Measurements from ENCODE around the gene LNPEP. TPM values are rescaled to one million over a fixed set of nuclear protein-coding genes. Genes with fewer than 3 reads are reported as not detected.

Gene LNPEP
- polyA plus RNA-seq, 4 donors = 1.1 to 22.2 (median 4.3) TPM

DNA sequence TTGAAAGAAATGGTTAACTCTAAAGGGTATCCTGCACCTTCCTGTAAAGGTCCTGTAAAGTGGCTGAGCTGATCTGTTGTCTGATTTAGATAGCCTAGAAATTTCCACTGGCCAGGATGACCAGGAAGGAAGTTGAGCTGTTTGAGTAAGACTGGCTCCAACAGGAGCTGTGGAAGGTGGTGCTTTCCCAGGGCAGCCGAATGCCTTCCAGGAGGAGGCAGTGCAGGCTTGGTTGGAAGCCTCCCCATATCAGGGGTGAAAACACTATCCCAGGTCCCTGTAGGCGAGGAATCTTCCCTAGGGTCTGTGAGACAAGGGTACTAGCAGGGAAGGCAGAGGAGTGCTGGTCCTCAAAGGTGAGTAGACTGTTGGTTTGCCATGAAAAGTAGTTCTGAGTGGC lies 108.2 kb downstream of the LNPEP start:
- H3K4me1 ChIP-seq (ENCODE audit: control insufficient read depth in 3 of 3, insufficient read depth in 2 of 3, low read depth in 1 of 3, low read length in 2 of 3) = peaks cover 0 to 5% (median 1%) of the 10 kb centered on the region in 3 donors
- no peak overlapping the region for H3K27ac ChIP-seq (ENCODE audit: low read depth in 1 of 3, low read length in 2 of 3)
- FAIRE-seq (no peak), DNase-seq (peak; percentile 48 to 68)
- no peaks in the 10 kb centered on the region for H3K36me3 ChIP-seq (ENCODE audit: control insufficient read depth in 3 of 3, insufficient read depth in 2 of 3, low read depth in 1 of 3, low read length in 3 of 3)
- H3K4me3 ChIP-seq (ENCODE audit: low read depth in 1 of 3, low read length in 3 of 3) = no peak overlapping the region
- WGBS, 3 donors = 47 to 65% (median 49%) methylated on average over 2 of the region's 2 CpGs
- no peaks in the 10 kb centered on the region for H3K9me3 ChIP-seq (ENCODE audit: control insufficient read depth in 2 of 2, insufficient read depth in 1 of 2, low read depth in 1 of 2, low read length in 1 of 2)
- H3K27me3 ChIP-seq (ENCODE audit: control insufficient read depth in 3 of 3, insufficient read depth in 3 of 3, low read length in 3 of 3) = no peaks in the 10 kb centered on the region

DNA sequence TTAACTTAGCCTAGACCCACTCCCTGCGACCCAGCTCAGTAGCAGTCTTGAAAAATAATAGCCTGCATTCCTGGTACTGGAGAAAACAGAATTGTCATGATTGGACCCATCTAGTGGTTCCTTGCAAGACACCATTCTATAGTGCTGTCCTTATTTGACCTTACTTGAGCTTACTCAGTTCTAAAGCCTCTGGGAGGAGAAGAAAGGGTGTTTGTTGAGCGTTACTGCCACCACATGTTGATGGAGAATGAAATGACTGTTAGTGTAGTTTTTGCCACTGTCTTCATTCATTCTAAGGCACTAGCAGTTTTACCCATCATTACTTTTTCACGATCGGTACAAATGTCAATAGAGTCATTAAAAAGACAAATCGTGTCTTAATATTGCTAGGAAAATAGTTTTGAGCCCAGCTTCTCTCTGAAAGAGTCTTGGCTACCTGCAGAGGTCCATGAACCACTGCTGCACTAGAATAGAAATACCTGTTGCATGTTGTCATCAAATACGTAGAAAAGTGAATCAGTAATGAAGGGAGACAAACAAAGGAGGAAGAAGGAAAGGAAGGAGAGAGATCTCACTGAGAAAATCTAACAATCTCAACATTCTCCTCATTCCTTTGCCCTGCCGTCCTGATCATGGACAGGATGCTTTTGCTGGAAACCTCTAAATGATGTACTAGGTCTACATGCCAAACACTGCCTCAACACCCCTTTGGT lies 110.5 kb downstream of the LNPEP start:
- Histone ChIP-seq H3K27ac (ENCODE audit: low read depth in 1 of 3, low read length in 2 of 3) (no peak overlapping the region), H3K27me3 (ENCODE audit: control insufficient read depth in 3 of 3, insufficient read depth in 3 of 3, low read length in 3 of 3) (no peaks in the 10 kb centered on the region), H3K36me3 (ENCODE audit: control insufficient read depth in 3 of 3, insufficient read depth in 2 of 3, low read depth in 1 of 3, low read length in 3 of 3) (no peaks in the 10 kb centered on the region), H3K4me1 (ENCODE audit: control insufficient read depth in 3 of 3, insufficient read depth in 2 of 3, low read depth in 1 of 3, low read length in 2 of 3) (peaks cover 0 to 5% (median 0%) of the 10 kb centered on the region in 3 donors), H3K9me3 (ENCODE audit: control insufficient read depth in 2 of 2, insufficient read depth in 1 of 2, low read depth in 1 of 2, low read length in 1 of 2) (no peaks in the 10 kb centered on the region), H3K4me3 (ENCODE audit: low read depth in 1 of 3, low read length in 3 of 3) (no peak overlapping the region)
- DNase-seq (no peak), FAIRE-seq (no peak)
- 80 to 89% (median 82%) methylated on average over 7 of the region's 7 CpGs for WGBS, 3 donors

DNA sequence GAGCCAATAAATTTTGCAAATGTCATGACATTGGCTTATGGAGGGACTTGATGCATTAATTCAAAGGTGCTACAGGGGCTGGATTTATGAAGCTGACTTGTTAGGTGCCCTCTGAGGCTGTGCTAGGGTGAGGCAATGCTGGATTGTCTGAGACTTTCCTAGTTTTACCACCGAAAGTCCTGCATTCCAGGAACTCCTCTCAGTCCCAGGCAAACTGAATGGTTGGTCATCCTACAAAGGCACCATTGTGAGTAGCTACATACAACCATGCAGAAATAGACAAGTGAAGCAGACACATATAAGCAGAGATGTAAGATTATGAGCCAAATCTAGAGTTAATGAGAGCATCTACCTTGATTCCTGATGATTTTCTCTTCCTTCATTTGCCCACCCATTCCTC lies 111.2 kb downstream of the LNPEP start:
- no peak for DNase-seq
- Histone ChIP-seq H3K4me3 (ENCODE audit: low read depth in 1 of 3, low read length in 3 of 3) (no peak overlapping the region), H3K9me3 (ENCODE audit: control insufficient read depth in 2 of 2, insufficient read depth in 1 of 2, low read depth in 1 of 2, low read length in 1 of 2) (no peaks in the 10 kb centered on the region), H3K4me1 (ENCODE audit: control insufficient read depth in 3 of 3, insufficient read depth in 2 of 3, low read depth in 1 of 3, low read length in 2 of 3) (peaks cover 0 to 5% (median 0%) of the 10 kb centered on the region in 3 donors), H3K36me3 (ENCODE audit: control insufficient read depth in 3 of 3, insufficient read depth in 2 of 3, low read depth in 1 of 3, low read length in 3 of 3) (no peaks in the 10 kb centered on the region), H3K27me3 (ENCODE audit: control insufficient read depth in 3 of 3, insufficient read depth in 3 of 3, low read length in 3 of 3) (no peaks in the 10 kb centered on the region), H3K27ac (ENCODE audit: low read depth in 1 of 3, low read length in 2 of 3) (no peak overlapping the region)
- WGBS, 3 donors = 83 to 89% (median 88%) methylated on average over 1 of the region's 1 CpG
- no peak for FAIRE-seq

DNA sequence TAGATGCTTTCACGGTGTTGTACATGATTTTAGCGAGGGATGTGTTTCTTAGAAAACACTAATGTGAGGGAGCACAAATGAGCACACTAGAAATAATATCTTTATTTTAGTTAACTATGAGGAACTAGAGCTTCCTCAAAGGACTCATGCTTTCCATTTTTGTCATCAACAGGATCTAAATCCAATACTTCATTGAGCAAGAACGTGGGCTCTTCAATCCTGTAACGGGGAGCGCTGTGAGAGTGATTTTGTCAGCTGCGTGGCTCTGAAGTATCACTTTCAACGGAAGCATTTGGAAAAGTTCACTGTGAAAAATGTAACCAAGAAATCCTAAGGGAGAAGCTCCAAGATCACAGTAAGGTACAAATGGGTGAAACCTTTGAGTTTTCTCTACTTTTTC lies 113.3 kb downstream of the LNPEP start:
- DNase-seq (no peak), FAIRE-seq (no peak)
- Histone ChIP-seq H3K4me3 (ENCODE audit: low read depth in 1 of 3, low read length in 3 of 3) (no peak overlapping the region), H3K36me3 (ENCODE audit: control insufficient read depth in 3 of 3, insufficient read depth in 2 of 3, low read depth in 1 of 3, low read length in 3 of 3) (no peaks in the 10 kb centered on the region), H3K4me1 (ENCODE audit: control insufficient read depth in 3 of 3, insufficient read depth in 2 of 3, low read depth in 1 of 3, low read length in 2 of 3) (no peaks in the 10 kb centered on the region), H3K9me3 (ENCODE audit: control insufficient read depth in 2 of 2, insufficient read depth in 1 of 2, low read depth in 1 of 2, low read length in 1 of 2) (no peaks in the 10 kb centered on the region), H3K27ac (ENCODE audit: low read depth in 1 of 3, low read length in 2 of 3) (no peak overlapping the region), H3K27me3 (ENCODE audit: control insufficient read depth in 3 of 3, insufficient read depth in 3 of 3, low read length in 3 of 3) (no peaks in the 10 kb centered on the region)
- 74 to 93% (median 89%) methylated on average over 7 of the region's 7 CpGs for WGBS, 3 donors

DNA sequence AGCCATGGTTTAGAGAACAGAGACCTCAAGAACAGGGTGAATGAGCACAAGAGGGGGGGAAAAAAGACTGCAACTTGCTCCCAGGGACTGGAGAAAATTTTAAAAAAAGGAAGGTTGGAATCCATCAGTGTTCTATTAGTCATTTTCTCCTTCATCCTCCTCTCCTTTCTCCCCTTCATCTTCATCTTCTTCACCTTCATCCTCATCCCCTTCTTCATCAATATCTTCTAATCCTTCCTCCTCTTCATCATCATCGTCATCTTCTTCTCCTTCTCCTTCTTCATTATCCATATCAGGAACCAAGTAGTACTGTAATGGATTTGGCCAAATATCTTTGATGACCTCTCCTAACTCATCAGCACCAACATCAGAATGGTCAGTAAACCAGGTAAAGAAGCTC lies 120.4 kb downstream of the LNPEP start:
- Histone ChIP-seq H3K9me3 (ENCODE audit: control insufficient read depth in 2 of 2, insufficient read depth in 1 of 2, low read depth in 1 of 2, low read length in 1 of 2) (peaks cover 0 to 14% of the 10 kb centered on the region in 2 donors), H3K4me1 (ENCODE audit: control insufficient read depth in 3 of 3, insufficient read depth in 2 of 3, low read depth in 1 of 3, low read length in 2 of 3) (no peaks in the 10 kb centered on the region), H3K36me3 (ENCODE audit: control insufficient read depth in 3 of 3, insufficient read depth in 2 of 3, low read depth in 1 of 3, low read length in 3 of 3) (no peaks in the 10 kb centered on the region), H3K27ac (ENCODE audit: low read depth in 1 of 3, low read length in 2 of 3) (no peak overlapping the region), H3K27me3 (ENCODE audit: control insufficient read depth in 3 of 3, insufficient read depth in 3 of 3, low read length in 3 of 3) (peaks cover 0 to 2% (median 0%) of the 10 kb centered on the region in 3 donors), H3K4me3 (ENCODE audit: low read depth in 1 of 3, low read length in 3 of 3) (no peak overlapping the region)
- no peak for DNase-seq
- WGBS, 3 donors = 93 to 100% (median 95%) methylated on average over 1 of the region's 1 CpG
- FAIRE-seq = no peak

DNA sequence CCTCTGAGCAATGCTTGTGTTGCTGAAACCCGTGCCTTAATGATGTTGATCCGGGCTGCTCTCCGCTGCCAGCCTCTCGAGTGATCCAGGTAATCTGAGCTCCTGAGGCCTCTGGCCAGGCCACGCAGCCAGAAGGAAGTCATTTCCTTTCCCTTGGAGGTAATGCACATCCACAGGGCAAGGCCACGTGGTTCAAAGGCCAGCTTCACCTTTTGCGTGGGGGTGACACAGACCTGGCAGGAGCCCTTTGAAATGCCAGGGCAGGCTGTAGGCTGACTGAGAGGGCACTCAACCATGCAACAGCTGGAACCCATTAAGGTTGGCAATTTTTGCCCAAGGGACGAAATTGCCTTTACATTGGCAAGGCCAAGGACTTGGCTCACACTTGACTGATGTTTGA lies 126.2 kb downstream of the LNPEP start:
- Histone ChIP-seq H3K4me3 (ENCODE audit: low read depth in 1 of 3, low read length in 3 of 3) (no peak overlapping the region), H3K27me3 (ENCODE audit: control insufficient read depth in 3 of 3, insufficient read depth in 3 of 3, low read length in 3 of 3) (peaks cover 0 to 1% (median 0%) of the 10 kb centered on the region in 3 donors), H3K27ac (ENCODE audit: low read depth in 1 of 3, low read length in 2 of 3) (no peak overlapping the region), H3K36me3 (ENCODE audit: control insufficient read depth in 3 of 3, insufficient read depth in 2 of 3, low read depth in 1 of 3, low read length in 3 of 3) (no peaks in the 10 kb centered on the region), H3K9me3 (ENCODE audit: control insufficient read depth in 2 of 2, insufficient read depth in 1 of 2, low read depth in 1 of 2, low read length in 1 of 2) (peaks cover 0 to 14% of the 10 kb centered on the region in 2 donors), H3K4me1 (ENCODE audit: control insufficient read depth in 3 of 3, insufficient read depth in 2 of 3, low read depth in 1 of 3, low read length in 2 of 3) (no peaks in the 10 kb centered on the region)
- DNase-seq = no peak
- 78 to 81% (median 78%) methylated on average over 8 of the region's 8 CpGs for WGBS, 3 donors
- no peak for FAIRE-seq

DNA sequence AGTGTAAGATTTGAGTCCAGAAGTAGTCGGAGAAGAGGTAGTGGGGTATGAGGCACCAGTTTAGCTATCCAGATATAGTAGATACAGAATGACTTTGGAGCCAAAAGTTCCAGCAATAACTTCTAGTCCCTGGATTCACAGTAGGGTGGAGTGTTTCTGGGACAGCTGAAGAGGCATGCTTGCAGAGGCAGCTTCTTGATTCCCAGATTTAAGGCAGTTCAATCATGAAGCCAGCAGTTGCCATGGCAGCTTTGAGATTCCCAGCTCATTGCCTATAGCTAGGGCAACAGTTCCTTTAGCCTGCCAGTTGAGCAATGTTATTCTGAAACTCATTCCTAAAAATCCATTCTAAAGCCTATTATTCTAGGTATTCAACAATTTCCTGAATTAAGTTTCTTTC lies 127.4 kb downstream of the LNPEP start:
- Histone ChIP-seq H3K9me3 (ENCODE audit: control insufficient read depth in 2 of 2, insufficient read depth in 1 of 2, low read depth in 1 of 2, low read length in 1 of 2) (peaks cover 0 to 14% of the 10 kb centered on the region in 2 donors), H3K27ac (ENCODE audit: low read depth in 1 of 3, low read length in 2 of 3) (no peak overlapping the region), H3K36me3 (ENCODE audit: control insufficient read depth in 3 of 3, insufficient read depth in 2 of 3, low read depth in 1 of 3, low read length in 3 of 3) (no peaks in the 10 kb centered on the region), H3K4me1 (ENCODE audit: control insufficient read depth in 3 of 3, insufficient read depth in 2 of 3, low read depth in 1 of 3, low read length in 2 of 3) (no peaks in the 10 kb centered on the region), H3K27me3 (ENCODE audit: control insufficient read depth in 3 of 3, insufficient read depth in 3 of 3, low read length in 3 of 3) (no peaks in the 10 kb centered on the region), H3K4me3 (ENCODE audit: low read depth in 1 of 3, low read length in 3 of 3) (no peak overlapping the region)
- 90 to 97% (median 91%) methylated on average over 1 of the region's 1 CpG for WGBS, 3 donors
- DNase-seq (no peak), FAIRE-seq (no peak)

DNA sequence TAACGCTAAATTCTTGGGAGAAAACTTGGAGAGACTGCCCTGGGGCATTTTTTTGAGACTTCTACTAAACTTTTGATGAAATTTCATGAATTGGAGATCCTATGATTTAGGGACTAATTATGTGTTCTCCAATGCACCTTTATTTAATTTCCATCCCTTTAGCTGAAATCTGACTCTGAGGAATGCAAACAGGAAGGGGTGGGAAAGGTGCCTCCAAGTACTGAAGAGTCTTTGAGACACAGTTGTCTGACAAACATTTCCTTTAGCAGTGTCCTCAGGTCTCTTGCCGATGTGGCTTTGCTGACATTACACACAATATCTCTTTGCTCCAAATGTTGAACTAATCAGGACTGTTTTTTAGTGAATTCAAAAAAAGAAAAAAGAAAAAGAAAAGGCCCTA lies 129.6 kb downstream of the LNPEP start:
- Histone ChIP-seq H3K4me1 (ENCODE audit: control insufficient read depth in 3 of 3, insufficient read depth in 2 of 3, low read depth in 1 of 3, low read length in 2 of 3) (no peaks in the 10 kb centered on the region), H3K27me3 (ENCODE audit: control insufficient read depth in 3 of 3, insufficient read depth in 3 of 3, low read length in 3 of 3) (no peaks in the 10 kb centered on the region), H3K4me3 (ENCODE audit: low read depth in 1 of 3, low read length in 3 of 3) (no peak overlapping the region), H3K9me3 (ENCODE audit: control insufficient read depth in 2 of 2, insufficient read depth in 1 of 2, low read depth in 1 of 2, low read length in 1 of 2) (no peaks in the 10 kb centered on the region), H3K27ac (ENCODE audit: low read depth in 1 of 3, low read length in 2 of 3) (no peak overlapping the region), H3K36me3 (ENCODE audit: control insufficient read depth in 3 of 3, insufficient read depth in 2 of 3, low read depth in 1 of 3, low read length in 3 of 3) (no peaks in the 10 kb centered on the region)
- DNase-seq (no peak), FAIRE-seq (no peak)
- WGBS, 3 donors = 81 to 88% (median 85%) methylated on average over 2 of the region's 2 CpGs

DNA sequence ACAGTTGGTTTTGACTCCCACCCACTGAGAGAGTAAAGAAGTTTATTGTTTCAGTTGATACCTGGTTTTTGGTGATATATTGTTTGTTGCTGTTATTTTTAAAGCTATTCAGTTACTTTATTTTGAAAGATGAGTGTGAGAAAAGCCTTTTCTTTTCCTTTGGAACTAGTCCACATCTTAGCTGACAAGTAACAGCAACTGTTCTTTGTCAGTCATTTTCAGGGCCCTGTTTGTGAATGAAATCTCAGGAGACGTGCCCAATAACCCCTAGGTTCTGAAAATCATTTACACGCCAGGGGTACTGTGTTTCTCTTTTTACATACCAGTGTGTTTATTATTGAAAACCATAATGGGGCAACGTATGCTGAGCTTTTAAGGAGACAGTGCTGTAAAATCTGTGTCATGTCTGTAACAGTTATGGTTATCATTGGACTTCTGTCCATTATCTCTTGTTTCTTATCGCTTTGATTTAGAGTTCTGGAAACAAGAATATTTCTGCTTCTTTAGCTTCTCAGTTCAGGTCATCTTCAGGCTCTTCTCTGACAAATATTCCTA lies 131.5 kb downstream of the LNPEP start:
- H3K27ac ChIP-seq (ENCODE audit: low read depth in 1 of 3, low read length in 2 of 3) = no peak overlapping the region
- H3K36me3 ChIP-seq (ENCODE audit: control insufficient read depth in 3 of 3, insufficient read depth in 2 of 3, low read depth in 1 of 3, low read length in 3 of 3) = no peaks in the 10 kb centered on the region
- no peak overlapping the region for H3K4me3 ChIP-seq (ENCODE audit: low read depth in 1 of 3, low read length in 3 of 3)
- FAIRE-seq (no peak), DNase-seq (no peak)
- WGBS, 3 donors = 71 to 87% (median 84%) methylated on average over 4 of the region's 4 CpGs
- no peaks in the 10 kb centered on the region for H3K4me1 ChIP-seq (ENCODE audit: control insufficient read depth in 3 of 3, insufficient read depth in 2 of 3, low read depth in 1 of 3, low read length in 2 of 3)
- no peaks in the 10 kb centered on the region for H3K27me3 ChIP-seq (ENCODE audit: control insufficient read depth in 3 of 3, insufficient read depth in 3 of 3, low read length in 3 of 3)
- no peaks in the 10 kb centered on the region for H3K9me3 ChIP-seq (ENCODE audit: control insufficient read depth in 2 of 2, insufficient read depth in 1 of 2, low read depth in 1 of 2, low read length in 1 of 2)

Data from small intestine (tissue), 7 donors.